Measurements from ENCODE around the gene SLC22A6. TPM values are rescaled to one million over a fixed set of nuclear protein-coding genes. Genes with fewer than 3 reads are reported as not detected.

SLC22A6 gene
- total and polyA plus RNA-seq, 2 of the 13 experiments (the other 11 are each of a cell fraction or from before 2014, with no cell fraction given) = not detected

DNA sequence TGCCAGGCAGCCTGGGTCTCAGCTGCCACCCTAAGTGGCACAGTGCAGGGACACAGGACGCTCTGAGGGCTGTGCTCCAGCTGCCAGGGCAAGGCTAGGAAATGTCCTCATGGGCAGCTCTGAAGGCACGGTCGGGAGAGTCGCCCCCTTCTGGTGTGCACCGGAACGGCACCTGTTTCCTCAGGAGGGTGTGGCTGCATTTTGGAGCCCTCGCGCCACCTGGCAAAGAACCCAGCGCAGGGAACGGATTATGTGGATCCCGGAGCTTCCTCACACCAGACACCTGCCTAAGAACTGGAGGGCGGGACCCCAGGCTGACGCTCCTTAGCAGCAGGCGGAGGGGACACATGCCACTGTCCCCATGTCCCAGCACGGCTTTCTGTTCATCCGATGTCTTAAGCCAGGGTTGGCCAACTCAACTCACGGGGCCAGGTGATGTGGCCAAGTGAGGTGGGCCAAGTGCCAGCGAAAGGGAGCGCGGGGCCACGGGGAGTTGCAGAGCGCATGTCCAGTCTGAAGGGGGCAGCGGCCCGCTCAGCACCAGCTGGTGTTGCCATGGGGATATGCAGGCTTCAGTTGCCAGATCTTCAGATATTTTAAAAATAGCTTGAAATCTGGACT lies 36.0 kb upstream of the SLC22A6 start:
- no peaks in the 10 kb centered on the region for H3K9me3 ChIP-seq (ENCODE audit: low read length)
- ATAC-seq = peak; percentile 12; the same call in 1 of the 3 replicates
- in situ Hi-C loops (cut with HindIII; ENCODE audit: extremely low pct_ligation_motif_present, low pct_unique_long_range_greater_than_20kb) (loop anchor here (5.0 kb wide), 1 partner anchor 113 kb away; no protein-coding TSS in a partner anchor), intact Hi-C loops (cut with micrococcal nuclease; ENCODE audit: unreplicated experiment) (no loop called here)
- peaks cover 6 to 11% of the 10 kb centered on the region in 2 experiments; a peak in 3 of 5 replicates for H3K27me3 ChIP-seq (ENCODE audit: control insufficient read depth in 1 of 2, insufficient read depth in 2 of 2, low read length in 2 of 2)
- no peak overlapping the region for H3K9ac ChIP-seq (ENCODE audit: insufficient read depth, low read depth, low read length)
- H3K4me3 ChIP-seq (replicated peaks in 1 of 3; ENCODE audit: insufficient read depth in 1 of 3, low read depth in 2 of 3, low read length in 3 of 3) = no peak overlapping the region
- no peaks in the 10 kb centered on the region for H3K36me3 ChIP-seq (replicated peaks in 1 of 2; ENCODE audit: control insufficient read depth in 1 of 2, insufficient read depth in 2 of 2, low read length in 2 of 2)
- H2AFZ ChIP-seq (ENCODE audit: low read length) = no peak overlapping the region
- FAIRE-seq = no peak
- no peaks in the 10 kb centered on the region for H3K79me2 ChIP-seq (ENCODE audit: insufficient read depth, low read length)
- no peak overlapping the region for H3K27ac ChIP-seq (ENCODE audit: extremely low read length, insufficient read depth, low read length)
- H3K4me1 ChIP-seq (ENCODE audit: insufficient read depth, low read length) = peaks cover 10% of the 10 kb centered on the region
- POLR2A ChIA-PET = no interaction called here
- CTCF ChIA-PET (ENCODE audit: low intra/inter-chr PET ratio, low total read pairs) = interaction anchor here (6.9 kb wide), 1 partner anchor 113 kb away, joined by 132 read pairs; no protein-coding TSS in a partner anchor
- DNase-seq (ENCODE audit: low spot score) = no peak
- WGBS (ENCODE audit: low lambda C conversion rate) = 13% methylated on average over 6 of the region's 24 CpGs
- H4K20me1 ChIP-seq (ENCODE audit: insufficient read depth, low read length) = no peaks in the 10 kb centered on the region
- no TSS peak for BruUV-seq (replicated peaks)
- no peak overlapping the region for H3K4me2 ChIP-seq (ENCODE audit: low read depth, low read length)
- TF ChIP-seq PITX1 (CRISPR knock-in tag; IDR thresholded peaks at IDR 0.05) = no peak
- no peak for TF ChIP-seq ZNF644 (CRISPR knock-in tag; IDR thresholded peaks at IDR 0.05; ENCODE audit: low read depth)
- TF ChIP-seq ZFP36 (IDR thresholded peaks at IDR 0.05; ENCODE audit: borderline replicate concordance, low read depth, low read length, partially characterized antibody) = no peak
- TF ChIP-seq, protein P1, sequence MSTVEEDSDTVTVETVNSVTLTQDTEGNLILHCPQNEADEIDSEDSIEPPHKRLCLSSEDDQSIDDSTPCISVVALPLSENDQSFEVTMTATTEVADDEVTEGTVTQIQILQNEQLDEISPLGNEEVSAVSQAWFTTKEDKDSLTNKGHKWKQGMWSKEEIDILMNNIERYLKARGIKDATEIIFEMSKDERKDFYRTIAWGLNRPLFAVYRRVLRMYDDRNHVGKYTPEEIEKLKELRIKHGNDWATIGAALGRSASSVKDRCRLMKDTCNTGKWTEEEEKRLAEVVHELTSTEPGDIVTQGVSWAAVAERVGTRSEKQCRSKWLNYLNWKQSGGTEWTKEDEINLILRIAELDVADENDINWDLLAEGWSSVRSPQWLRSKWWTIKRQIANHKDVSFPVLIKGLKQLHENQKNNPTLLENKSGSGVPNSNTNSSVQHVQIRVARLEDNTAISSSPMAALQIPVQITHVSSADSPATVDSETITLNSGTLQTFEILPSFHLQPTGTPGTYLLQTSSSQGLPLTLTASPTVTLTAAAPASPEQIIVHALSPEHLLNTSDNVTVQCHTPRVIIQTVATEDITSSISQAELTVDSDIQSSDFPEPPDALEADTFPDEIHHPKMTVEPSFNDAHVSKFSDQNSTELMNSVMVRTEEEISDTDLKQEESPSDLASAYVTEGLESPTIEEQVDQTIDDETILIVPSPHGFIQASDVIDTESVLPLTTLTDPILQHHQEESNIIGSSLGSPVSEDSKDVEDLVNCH (CRISPR knock-in tag; IDR thresholded peaks at IDR 0.05) = no peak
- TF ChIP-seq, protein P2, sequence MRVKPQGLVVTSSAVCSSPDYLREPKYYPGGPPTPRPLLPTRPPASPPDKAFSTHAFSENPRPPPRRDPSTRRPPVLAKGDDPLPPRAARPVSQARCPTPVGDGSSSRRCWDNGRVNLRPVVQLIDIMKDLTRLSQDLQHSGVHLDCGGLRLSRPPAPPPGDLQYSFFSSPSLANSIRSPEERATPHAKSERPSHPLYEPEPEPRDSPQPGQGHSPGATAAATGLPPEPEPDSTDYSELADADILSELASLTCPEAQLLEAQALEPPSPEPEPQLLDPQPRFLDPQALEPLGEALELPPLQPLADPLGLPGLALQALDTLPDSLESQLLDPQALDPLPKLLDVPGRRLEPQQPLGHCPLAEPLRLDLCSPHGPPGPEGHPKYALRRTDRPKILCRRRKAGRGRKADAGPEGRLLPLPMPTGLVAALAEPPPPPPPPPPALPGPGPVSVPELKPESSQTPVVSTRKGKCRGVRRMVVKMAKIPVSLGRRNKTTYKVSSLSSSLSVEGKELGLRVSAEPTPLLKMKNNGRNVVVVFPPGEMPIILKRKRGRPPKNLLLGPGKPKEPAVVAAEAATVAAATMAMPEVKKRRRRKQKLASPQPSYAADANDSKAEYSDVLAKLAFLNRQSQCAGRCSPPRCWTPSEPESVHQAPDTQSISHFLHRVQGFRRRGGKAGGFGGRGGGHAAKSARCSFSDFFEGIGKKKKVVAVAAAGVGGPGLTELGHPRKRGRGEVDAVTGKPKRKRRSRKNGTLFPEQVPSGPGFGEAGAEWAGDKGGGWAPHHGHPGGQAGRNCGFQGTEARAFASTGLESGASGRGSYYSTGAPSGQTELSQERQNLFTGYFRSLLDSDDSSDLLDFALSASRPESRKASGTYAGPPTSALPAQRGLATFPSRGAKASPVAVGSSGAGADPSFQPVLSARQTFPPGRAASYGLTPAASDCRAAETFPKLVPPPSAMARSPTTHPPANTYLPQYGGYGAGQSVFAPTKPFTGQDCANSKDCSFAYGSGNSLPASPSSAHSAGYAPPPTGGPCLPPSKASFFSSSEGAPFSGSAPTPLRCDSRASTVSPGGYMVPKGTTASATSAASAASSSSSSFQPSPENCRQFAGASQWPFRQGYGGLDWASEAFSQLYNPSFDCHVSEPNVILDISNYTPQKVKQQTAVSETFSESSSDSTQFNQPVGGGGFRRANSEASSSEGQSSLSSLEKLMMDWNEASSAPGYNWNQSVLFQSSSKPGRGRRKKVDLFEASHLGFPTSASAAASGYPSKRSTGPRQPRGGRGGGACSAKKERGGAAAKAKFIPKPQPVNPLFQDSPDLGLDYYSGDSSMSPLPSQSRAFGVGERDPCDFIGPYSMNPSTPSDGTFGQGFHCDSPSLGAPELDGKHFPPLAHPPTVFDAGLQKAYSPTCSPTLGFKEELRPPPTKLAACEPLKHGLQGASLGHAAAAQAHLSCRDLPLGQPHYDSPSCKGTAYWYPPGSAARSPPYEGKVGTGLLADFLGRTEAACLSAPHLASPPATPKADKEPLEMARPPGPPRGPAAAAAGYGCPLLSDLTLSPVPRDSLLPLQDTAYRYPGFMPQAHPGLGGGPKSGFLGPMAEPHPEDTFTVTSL (CRISPR knock-in tag; IDR thresholded peaks at IDR 0.05; ENCODE audit: borderline replicate concordance) = no peak
- TF ChIP-seq, protein P3, sequence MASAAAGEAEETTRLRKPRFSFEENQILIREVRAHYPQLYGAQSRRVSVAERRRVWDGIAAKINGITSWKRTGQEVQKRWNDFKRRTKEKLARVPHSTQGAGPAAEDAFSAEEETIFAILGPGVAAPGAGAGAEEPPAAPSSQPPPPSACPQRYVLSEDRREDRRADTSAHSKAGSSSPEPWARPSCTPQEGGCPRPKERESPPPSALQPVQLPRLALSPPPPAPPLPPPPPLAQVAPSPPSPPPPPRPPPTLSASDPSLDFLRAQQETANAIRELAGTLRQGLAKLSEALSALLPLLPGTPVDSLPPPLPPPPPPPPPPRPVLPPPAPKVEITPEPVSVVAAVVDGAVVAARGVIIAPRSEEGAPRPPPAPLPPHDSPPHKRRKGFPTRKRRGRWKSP (CRISPR knock-in tag; IDR thresholded peaks at IDR 0.05) = no peak
- TF ChIP-seq, protein P4, sequence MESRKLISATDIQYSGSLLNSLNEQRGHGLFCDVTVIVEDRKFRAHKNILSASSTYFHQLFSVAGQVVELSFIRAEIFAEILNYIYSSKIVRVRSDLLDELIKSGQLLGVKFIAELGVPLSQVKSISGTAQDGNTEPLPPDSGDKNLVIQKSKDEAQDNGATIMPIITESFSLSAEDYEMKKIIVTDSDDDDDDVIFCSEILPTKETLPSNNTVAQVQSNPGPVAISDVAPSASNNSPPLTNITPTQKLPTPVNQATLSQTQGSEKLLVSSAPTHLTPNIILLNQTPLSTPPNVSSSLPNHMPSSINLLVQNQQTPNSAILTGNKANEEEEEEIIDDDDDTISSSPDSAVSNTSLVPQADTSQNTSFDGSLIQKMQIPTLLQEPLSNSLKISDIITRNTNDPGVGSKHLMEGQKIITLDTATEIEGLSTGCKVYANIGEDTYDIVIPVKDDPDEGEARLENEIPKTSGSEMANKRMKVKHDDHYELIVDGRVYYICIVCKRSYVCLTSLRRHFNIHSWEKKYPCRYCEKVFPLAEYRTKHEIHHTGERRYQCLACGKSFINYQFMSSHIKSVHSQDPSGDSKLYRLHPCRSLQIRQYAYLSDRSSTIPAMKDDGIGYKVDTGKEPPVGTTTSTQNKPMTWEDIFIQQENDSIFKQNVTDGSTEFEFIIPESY (CRISPR knock-in tag; IDR thresholded peaks at IDR 0.05) = peak; percentile 44; the same call in 1 of the 2 replicates
- no peak for TF ChIP-seq SP4 (CRISPR knock-in tag; IDR thresholded peaks at IDR 0.05)
- TF ChIP-seq, protein P5, sequence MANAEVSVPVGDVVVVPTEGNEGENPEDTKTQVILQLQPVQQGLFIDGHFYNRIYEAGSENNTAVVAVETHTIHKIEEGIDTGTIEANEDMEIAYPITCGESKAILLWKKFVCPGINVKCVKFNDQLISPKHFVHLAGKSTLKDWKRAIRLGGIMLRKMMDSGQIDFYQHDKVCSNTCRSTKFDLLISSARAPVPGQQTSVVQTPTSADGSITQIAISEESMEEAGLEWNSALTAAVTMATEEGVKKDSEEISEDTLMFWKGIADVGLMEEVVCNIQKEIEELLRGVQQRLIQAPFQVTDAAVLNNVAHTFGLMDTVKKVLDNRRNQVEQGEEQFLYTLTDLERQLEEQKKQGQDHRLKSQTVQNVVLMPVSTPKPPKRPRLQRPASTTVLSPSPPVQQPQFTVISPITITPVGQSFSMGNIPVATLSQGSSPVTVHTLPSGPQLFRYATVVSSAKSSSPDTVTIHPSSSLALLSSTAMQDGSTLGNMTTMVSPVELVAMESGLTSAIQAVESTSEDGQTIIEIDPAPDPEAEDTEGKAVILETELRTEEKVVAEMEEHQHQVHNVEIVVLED (CRISPR knock-in tag; IDR thresholded peaks at IDR 0.05; ENCODE audit: borderline replicate concordance) = no peak
- TF ChIP-seq CAMTA2 (CRISPR knock-in tag; IDR thresholded peaks at IDR 0.05; ENCODE audit: borderline replicate concordance) = no peak

Measured in HepG2 (cell line).